Parathyroid adenoma (tissue), 2 donors: ENCODE measurements around the gene GNS.

Experiments
- H2AFZ ChIP-seq: fragments of 300-600 bp; sonication (generic); one replicate; pipeline ENCODE4 v1.7.0; 2017; ENCODE audit warnings: antibody characterized with exemption, mild to moderate bottlenecking
- H3K27ac ChIP-seq: fragments of 300-600 bp; sonication (generic); one replicate; pipeline ENCODE4 v1.7.0; 2017
- H3K27me3 ChIP-seq: fragments of 300-600 bp; sonication (generic); one replicate; pipeline ENCODE4 v1.7.0; 2017; ENCODE audit warnings: low read length; ENCODE audit not compliant: control insufficient read depth, insufficient read depth
- H3K36me3 ChIP-seq: fragments of 300-600 bp; sonication (generic); one replicate; pipeline ENCODE4 v1.7.0; 2017; ENCODE audit warnings: low read length; ENCODE audit not compliant: control insufficient read depth, insufficient read depth
- H3K4me1 ChIP-seq: fragments of 300-600 bp; sonication (generic); one replicate; pipeline ENCODE4 v1.7.0; 2017; ENCODE audit warnings: control low read depth
- H3K4me2 ChIP-seq: fragments of 300-600 bp; sonication (generic); one replicate; pipeline ENCODE4 v1.7.0; 2017; ENCODE audit warnings: low read length
- H3K4me3 ChIP-seq: fragments of 300-600 bp; sonication (generic); one replicate; pipeline ENCODE4 v1.7.0; 2017; ENCODE audit warnings: low read depth, low read length
- H3K79me2 ChIP-seq: fragments of 300-600 bp; sonication (generic); one replicate; pipeline ENCODE4 v1.7.0; 2017; ENCODE audit warnings: control low read depth
- H3K9ac ChIP-seq: fragments of 300-600 bp; sonication (generic); one replicate; pipeline ENCODE4 v1.7.0; 2017; ENCODE audit warnings: mild to moderate bottlenecking
- H3K9me3 ChIP-seq: fragments of 300-600 bp; sonication (generic); one replicate; pipeline ENCODE4 v1.7.0; 2017; ENCODE audit warnings: low read length; ENCODE audit not compliant: control insufficient read depth
- TF ChIP-seq, protein P1 (sequence below): fragments of 300-600 bp; sonication (generic); IDR thresholded peaks from one replicate; pipeline ENCODE4 v1.7.0; 2017; ENCODE audit warnings: antibody characterized with exemption, mild to moderate bottlenecking
- donor health status: primary hyperparathyroidism.

Gene GNS

DNA sequence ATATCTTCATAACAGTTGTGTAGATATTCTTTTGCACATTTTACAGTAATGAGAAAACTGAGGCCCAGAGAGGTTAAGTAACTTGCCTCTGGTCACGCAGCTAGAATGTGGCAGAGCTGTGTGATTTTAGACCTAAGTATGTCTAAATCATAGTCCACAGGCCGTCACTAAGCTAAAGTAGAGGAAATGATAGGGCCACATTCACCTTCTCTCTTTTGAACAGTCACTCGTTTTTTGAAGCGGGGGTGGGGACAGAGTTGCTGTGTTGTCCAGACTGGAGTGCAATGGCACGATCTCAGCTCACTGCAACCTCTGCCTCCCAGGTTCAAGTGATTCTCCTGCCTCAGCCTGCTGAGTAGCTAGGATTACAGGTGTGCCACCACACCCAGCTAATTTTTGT is 80.4 kb downstream of the GNS start:
- H3K27ac ChIP-seq: no peak overlapping the region
- no peak overlapping the region for H3K4me2 ChIP-seq
- TF ChIP-seq, protein P1, sequence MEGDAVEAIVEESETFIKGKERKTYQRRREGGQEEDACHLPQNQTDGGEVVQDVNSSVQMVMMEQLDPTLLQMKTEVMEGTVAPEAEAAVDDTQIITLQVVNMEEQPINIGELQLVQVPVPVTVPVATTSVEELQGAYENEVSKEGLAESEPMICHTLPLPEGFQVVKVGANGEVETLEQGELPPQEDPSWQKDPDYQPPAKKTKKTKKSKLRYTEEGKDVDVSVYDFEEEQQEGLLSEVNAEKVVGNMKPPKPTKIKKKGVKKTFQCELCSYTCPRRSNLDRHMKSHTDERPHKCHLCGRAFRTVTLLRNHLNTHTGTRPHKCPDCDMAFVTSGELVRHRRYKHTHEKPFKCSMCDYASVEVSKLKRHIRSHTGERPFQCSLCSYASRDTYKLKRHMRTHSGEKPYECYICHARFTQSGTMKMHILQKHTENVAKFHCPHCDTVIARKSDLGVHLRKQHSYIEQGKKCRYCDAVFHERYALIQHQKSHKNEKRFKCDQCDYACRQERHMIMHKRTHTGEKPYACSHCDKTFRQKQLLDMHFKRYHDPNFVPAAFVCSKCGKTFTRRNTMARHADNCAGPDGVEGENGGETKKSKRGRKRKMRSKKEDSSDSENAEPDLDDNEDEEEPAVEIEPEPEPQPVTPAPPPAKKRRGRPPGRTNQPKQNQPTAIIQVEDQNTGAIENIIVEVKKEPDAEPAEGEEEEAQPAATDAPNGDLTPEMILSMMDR: no peak
- no peaks in the 10 kb centered on the region for H3K9me3 ChIP-seq
- H3K4me1 ChIP-seq: no peaks in the 10 kb centered on the region
- H3K9ac ChIP-seq: no peak overlapping the region
- H3K4me3 ChIP-seq: no peak overlapping the region
- H2AFZ ChIP-seq: no peak overlapping the region
- no peaks in the 10 kb centered on the region for H3K27me3 ChIP-seq
- H3K79me2 ChIP-seq: no peaks in the 10 kb centered on the region
- H3K36me3 ChIP-seq: no peaks in the 10 kb centered on the region

DNA sequence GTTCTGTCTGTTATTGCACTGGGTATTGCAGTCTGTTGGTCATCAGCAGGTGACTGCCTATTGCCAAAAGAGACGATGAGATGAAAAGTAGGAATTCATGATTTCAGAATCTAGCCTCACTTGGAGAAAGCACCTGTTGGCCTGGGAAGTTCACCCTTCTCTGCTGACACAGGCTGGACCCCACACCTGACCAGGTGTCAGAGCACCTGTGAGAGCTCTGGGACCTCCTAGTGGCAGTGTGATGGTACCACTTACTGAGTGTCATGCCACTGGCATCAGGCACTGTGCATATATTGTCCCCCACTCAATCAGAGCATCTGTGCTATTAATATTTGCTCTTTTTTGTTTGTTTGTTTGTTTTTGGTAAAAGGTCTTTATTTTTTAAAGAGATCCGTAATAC is 81.0 kb downstream of the GNS start:
- H3K9me3 ChIP-seq: no peaks in the 10 kb centered on the region
- no peak overlapping the region for H2AFZ ChIP-seq
- H3K9ac ChIP-seq: no peak overlapping the region
- no peaks in the 10 kb centered on the region for H3K27me3 ChIP-seq
- TF ChIP-seq, protein P1: no peak
- H3K4me2 ChIP-seq: no peak overlapping the region
- H3K4me3 ChIP-seq: no peak overlapping the region
- peaks cover 3% of the 10 kb centered on the region for H3K79me2 ChIP-seq
- H3K36me3 ChIP-seq: no peaks in the 10 kb centered on the region
- H3K27ac ChIP-seq: no peak overlapping the region
- H3K4me1 ChIP-seq: no peaks in the 10 kb centered on the region

DNA sequence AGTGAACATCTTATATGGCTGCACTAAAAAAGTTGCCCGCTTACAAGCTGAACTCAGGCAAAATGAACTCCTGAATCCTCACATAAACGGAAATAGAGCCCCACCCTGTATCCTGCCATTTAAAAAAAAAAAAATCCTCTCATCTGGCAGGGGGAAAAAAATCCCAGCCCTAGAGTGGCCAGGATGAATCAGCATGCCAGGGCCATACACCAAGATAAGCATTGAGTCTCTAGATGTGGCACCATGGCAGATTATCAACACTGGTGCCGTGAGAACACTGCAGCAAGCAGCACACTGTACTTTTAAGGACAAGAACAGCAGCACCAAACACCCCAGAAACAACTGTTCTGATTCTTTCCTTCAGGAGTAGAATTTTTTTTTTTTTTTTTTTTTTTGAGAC is 83.4 kb downstream of the GNS start:
- H3K4me3 ChIP-seq: no peak overlapping the region
- no peaks in the 10 kb centered on the region for H3K4me1 ChIP-seq

DNA sequence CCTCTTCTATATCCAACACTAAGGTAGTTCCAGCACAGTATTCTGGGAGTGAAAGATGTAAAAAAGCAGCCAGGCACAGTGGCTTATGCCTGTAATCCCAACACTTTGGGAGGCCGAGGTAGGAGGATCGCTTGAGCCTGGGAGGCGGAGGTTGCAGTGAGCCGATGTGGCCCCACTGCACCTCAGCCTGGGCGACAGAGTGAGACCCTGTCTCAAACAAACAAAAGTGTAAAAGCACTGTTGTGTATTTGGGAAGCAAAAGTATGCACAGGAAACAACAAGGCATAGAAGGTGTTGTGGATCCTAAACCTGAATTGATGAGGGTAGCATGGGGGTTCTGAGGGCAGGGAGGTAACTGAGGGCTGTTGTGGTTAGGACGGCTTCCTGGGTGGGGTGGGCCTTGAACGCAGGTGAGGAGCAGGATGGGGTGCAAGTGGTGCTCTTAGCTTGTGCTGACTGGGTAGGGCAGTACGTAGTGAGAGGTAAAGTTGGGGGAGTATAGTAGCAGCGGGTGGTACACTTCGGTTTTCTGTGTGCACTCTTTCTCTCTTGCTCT is 84.8 kb downstream of the GNS start:
- H2AFZ ChIP-seq: no peak overlapping the region
- TF ChIP-seq, protein P1: no peak
- H3K9ac ChIP-seq: no peak overlapping the region
- no peak overlapping the region for H3K4me3 ChIP-seq
- no peaks in the 10 kb centered on the region for H3K27me3 ChIP-seq
- no peaks in the 10 kb centered on the region for H3K36me3 ChIP-seq
- no peak overlapping the region for H3K4me2 ChIP-seq
- no peaks in the 10 kb centered on the region for H3K9me3 ChIP-seq
- peaks cover 4% of the 10 kb centered on the region for H3K79me2 ChIP-seq
- no peaks in the 10 kb centered on the region for H3K4me1 ChIP-seq
- no peak overlapping the region for H3K27ac ChIP-seq

More for the DNA sequence above, 83.4 kb downstream of the GNS start:
- Histone ChIP-seq H3K79me2 (peaks cover 4% of the 10 kb centered on the region), H3K9me3 (no peaks in the 10 kb centered on the region), H3K4me2 (no peak overlapping the region), H3K27ac (no peak overlapping the region), H3K36me3 (no peaks in the 10 kb centered on the region), H2AFZ (no peak overlapping the region), H3K27me3 (no peaks in the 10 kb centered on the region), H3K9ac (no peak overlapping the region)
- TF ChIP-seq, protein P1: no peak

DNA sequence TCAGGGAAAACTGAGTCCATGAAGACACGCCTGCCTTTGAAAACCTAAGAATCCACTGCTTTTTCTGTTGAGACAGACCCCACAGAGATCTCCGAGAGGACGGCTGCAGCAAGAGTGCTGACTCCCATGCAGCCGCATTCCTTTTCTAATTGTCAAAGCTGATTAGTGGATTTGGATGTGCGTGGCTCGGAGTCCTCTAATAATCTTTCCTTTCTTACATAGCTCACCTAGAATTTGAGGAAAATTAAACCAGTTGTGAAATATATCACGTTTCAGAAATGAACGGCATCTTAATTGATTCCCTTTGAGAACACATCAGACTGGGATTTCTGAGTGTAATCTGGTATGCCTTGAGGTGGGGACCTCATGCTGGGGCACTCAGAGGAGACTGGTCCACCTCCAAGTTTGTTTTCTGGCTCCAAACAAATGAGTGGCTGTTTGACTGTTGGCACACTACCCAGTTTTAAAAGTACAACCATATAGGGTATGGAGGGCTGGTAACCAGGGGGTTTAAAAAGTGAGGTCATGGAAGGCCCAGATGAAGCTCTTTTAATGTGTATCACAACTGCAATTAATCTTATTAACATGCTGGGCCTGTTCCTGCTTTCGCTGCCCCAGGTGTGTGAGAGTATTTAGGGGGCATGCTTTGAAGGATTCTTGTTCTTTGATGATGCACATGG is 85.6 kb downstream of the GNS start:
- H3K4me3 ChIP-seq: no peak overlapping the region
- peak overlapping the region; percentile 40 for H3K27ac ChIP-seq
- TF ChIP-seq, protein P1: no peak
- H3K36me3 ChIP-seq: no peaks in the 10 kb centered on the region
- no peaks in the 10 kb centered on the region for H3K27me3 ChIP-seq
- no peaks in the 10 kb centered on the region for H3K9me3 ChIP-seq
- no peaks in the 10 kb centered on the region for H3K4me1 ChIP-seq
- peaks cover 4% of the 10 kb centered on the region for H3K79me2 ChIP-seq
- H3K9ac ChIP-seq: no peak overlapping the region
- no peak overlapping the region for H2AFZ ChIP-seq
- H3K4me2 ChIP-seq: no peak overlapping the region
